Stimulated activated CD8-positive, alpha-beta memory T cell treated with anti-CD3 and anti-CD28 coated beads, Interleukin-4, amount 100 ng/mL, for 24 hours (primary cell): ENCODE results near the gene SURF4.

Source experiments
- DNase-seq: peaks from one replicate; pipeline ENCODE4 v3.0.0-alpha.2; 2020; ENCODE audit warnings: low read depth

The SURF4 gene

GRCh38 chr9:133374612-133375115, 1.2 kb downstream of the SURF4 start:
- DNase-seq: no peak

GRCh38 chr9:133372144-133372543, 3.7 kb downstream of the SURF4 start:
- DNase-seq: no peak

GRCh38 chr9:133371261-133371711, 4.6 kb downstream of the SURF4 start:
- DNase-seq: peak; percentile 60

GRCh38 chr9:133370685-133371084, 5.2 kb downstream of the SURF4 start:
- no peak for DNase-seq

- DNase-seq: no peak
Measured at GRCh38 chr9:133369933-133370332, 5.9 kb downstream of the SURF4 start.

GRCh38 chr9:133369422-133369821, 6.4 kb downstream of the SURF4 start:
- no peak for DNase-seq

- DNase-seq: no peak
Measured at GRCh38 chr9:133368249-133368881, 7.5 kb downstream of the SURF4 start.

- DNase-seq: no peak
Measured at GRCh38 chr9:133367778-133368177, 8.1 kb downstream of the SURF4 start.

- DNase-seq: no peak
Measured at GRCh38 chr9:133367221-133367620, 8.6 kb downstream of the SURF4 start.

GRCh38 chr9:133366435-133366834, 9.4 kb downstream of the SURF4 start:
- no peak for DNase-seq

GRCh38 chr9:133362359-133363044, 13.4 kb downstream of the SURF4 start:
- DNase-seq: no peak

- DNase-seq: no peak
Measured at GRCh38 chr9:133361507-133362092, 14.3 kb downstream of the SURF4 start.

- no peak for DNase-seq
Measured at GRCh38 chr9:133360400-133361393, 15.2 kb downstream of the SURF4 start.

GRCh38 chr9:133359399-133360175, 16.3 kb downstream of the SURF4 start:
- DNase-seq: no peak

GRCh38 chr9:133357656-133358055, 18.2 kb downstream of the SURF4 start:
- no peak for DNase-seq

- DNase-seq: peak; percentile 89
Measured at GRCh38 chr9:133356391-133357091, 19.3 kb downstream of the SURF4 start, which contains the start of the genes SURF1 and SURF2. Gene SURF1, minus strand, starts transcription at chr9:133356487. Its CDS starts 34 bp downstream, at chr9:133356453. Gene SURF2, plus strand, starts transcription at chr9:133356550. Its CDS starts 43 bp downstream, at chr9:133356593.

- no peak for DNase-seq
Measured at GRCh38 chr9:133355881-133356357, 19.9 kb downstream of the SURF4 start.

- DNase-seq: no peak
Measured at GRCh38 chr9:133354766-133355165, 21.1 kb downstream of the SURF4 start.

- DNase-seq: no peak
Measured at GRCh38 chr9:133353548-133353947, 22.3 kb downstream of the SURF4 start.
